H9 (cell line): ENCODE data around the gene KLHL10. TPM values are rescaled to one million over a fixed set of nuclear protein-coding genes. Genes with fewer than 3 reads are reported as not detected.

Experiments used
- DNase-seq: peaks from one replicate; pipeline ENCODE4 v3.0.0-alpha.2; 2017
- H2AFZ ChIP-seq: one replicate; pipeline ENCODE4 v1.6.1; 2013; ENCODE audit warnings: mild to moderate bottlenecking, low read length, control low read depth, moderate library complexity
- H2AK5ac ChIP-seq: 2 replicates; pipeline ENCODE4 v1.6.1; 2013; ENCODE audit warnings: low read length, control low read depth, mixed read lengths; ENCODE audit not compliant: insufficient read length
- H2BK120ac ChIP-seq: one replicate; pipeline ENCODE4 v1.6.1; 2013; ENCODE audit warnings: low read depth, mild to moderate bottlenecking, low read length, control low read depth, inconsistent platforms; ENCODE audit not compliant: poor library complexity, severe bottlenecking
- H2BK12ac ChIP-seq: 2 replicates; pipeline ENCODE4 v1.6.1; 2013; ENCODE audit warnings: low read length, control low read depth, mixed read lengths, low read depth; ENCODE audit not compliant: insufficient read length
- H2BK15ac ChIP-seq: 2 replicates; pipeline ENCODE4 v1.6.1; 2013; ENCODE audit warnings: low read depth, low read length, control low read depth
- H2BK20ac ChIP-seq: one replicate; pipeline ENCODE4 v1.6.1; 2013; ENCODE audit warnings: low read depth, mild to moderate bottlenecking, low read length, control low read depth, inconsistent platforms; ENCODE audit not compliant: poor library complexity, severe bottlenecking
- H2BK5ac ChIP-seq: 2 replicates; pipeline ENCODE4 v1.6.1; 2013; ENCODE audit warnings: low read length, control low read depth, mixed read lengths; ENCODE audit not compliant: insufficient read length
- H3K14ac ChIP-seq: 2 replicates; pipeline ENCODE4 v1.6.1; 2013; ENCODE audit warnings: low read length, control low read depth; ENCODE audit not compliant: insufficient read depth
- H3K18ac ChIP-seq: 2 replicates; pipeline ENCODE4 v1.6.1; 2013; ENCODE audit warnings: low read depth, mild to moderate bottlenecking, mixed read lengths, low read length, control low read depth; ENCODE audit not compliant: insufficient read length
- H3K23ac ChIP-seq: 2 replicates; pipeline ENCODE4 v1.6.1; 2013; ENCODE audit warnings: low read length, control low read depth, mixed read lengths, low read depth; ENCODE audit not compliant: insufficient read length
- H3K23me2 ChIP-seq: 2 replicates; pipeline ENCODE4 v1.6.1; 2013; ENCODE audit warnings: low read depth, mild to moderate bottlenecking, mixed read lengths, low read length, control low read depth; ENCODE audit not compliant: insufficient read length, poor library complexity, severe bottlenecking
- H3K27ac ChIP-seq: 2 replicates; pipeline ENCODE4 v1.5.1; 2013; ENCODE audit warnings: low read length, control low read depth, mixed read lengths, low read depth; ENCODE audit not compliant: insufficient read length
- H3K27me3 ChIP-seq: 2 replicates; pipeline ENCODE4 v1.6.1; 2013; ENCODE audit warnings: low read length, control low read depth, inconsistent platforms; ENCODE audit not compliant: insufficient read depth
- H3K4ac ChIP-seq: 2 replicates; pipeline ENCODE4 v1.6.1; 2013; ENCODE audit warnings: low read depth, mild to moderate bottlenecking, control low read depth, inconsistent platforms, low read length, moderate library complexity
- H3K4me1 ChIP-seq: 2 replicates; pipeline ENCODE4 v1.6.1; 2013; ENCODE audit warnings: low read length, control low read depth, inconsistent platforms; ENCODE audit not compliant: insufficient read depth
- H3K4me2 ChIP-seq: 2 replicates; pipeline ENCODE4 v1.6.1; 2013; ENCODE audit warnings: low read length, control low read depth, mixed read lengths; ENCODE audit not compliant: insufficient read length, insufficient read depth
- H3K56ac ChIP-seq: 2 replicates; pipeline ENCODE4 v1.6.1; 2013; ENCODE audit warnings: low read depth, mild to moderate bottlenecking, mixed read lengths, low read length, control low read depth; ENCODE audit not compliant: insufficient read length
- H3K79me1 ChIP-seq: 2 replicates; pipeline ENCODE4 v1.6.1; 2013; ENCODE audit warnings: low read depth, mild to moderate bottlenecking, moderate library complexity, low read length, control low read depth, inconsistent platforms; ENCODE audit not compliant: insufficient read depth, poor library complexity, severe bottlenecking
- H3K79me2 ChIP-seq: 2 replicates; pipeline ENCODE4 v1.6.1; 2013; ENCODE audit warnings: low read length, control low read depth, inconsistent platforms; ENCODE audit not compliant: insufficient read depth
- H3K9ac ChIP-seq: 2 replicates; pipeline ENCODE4 v1.6.1; 2013; ENCODE audit warnings: low read length, control low read depth, mixed read lengths; ENCODE audit not compliant: insufficient read length; ENCODE audit errors: extremely low read depth
- H3K9me3 ChIP-seq: one replicate; pipeline ENCODE4 v1.6.1; 2013; ENCODE audit warnings: low read depth, low read length, inconsistent platforms; ENCODE audit not compliant: control insufficient read depth
- H3T11ph ChIP-seq: one replicate; pipeline ENCODE4 v1.6.1; 2013; ENCODE audit warnings: mild to moderate bottlenecking, low read length, control low read depth, inconsistent platforms
- H4K20me1 ChIP-seq: one replicate; pipeline ENCODE4 v1.6.1; 2013; ENCODE audit not compliant: control insufficient read depth, insufficient read length, insufficient read depth
- H4K5ac ChIP-seq: 2 replicates; pipeline ENCODE4 v1.6.1; 2013; ENCODE audit warnings: low read depth, mild to moderate bottlenecking, mixed read lengths, low read length, control low read depth; ENCODE audit not compliant: insufficient read length
- H4K8ac ChIP-seq: replicated peaks from 2 replicates; pipeline ENCODE4 v1.6.1; 2013; ENCODE audit warnings: low read length, control low read depth, mixed read lengths, low read depth; ENCODE audit not compliant: insufficient read length
- H4K91ac ChIP-seq: 2 replicates; pipeline ENCODE4 v1.6.1; 2013; ENCODE audit warnings: low read depth, mild to moderate bottlenecking, moderate library complexity, mixed read lengths, low read length, control low read depth; ENCODE audit not compliant: insufficient read length
- H3K27ac Mint-ChIP-seq, 3 experiments: 2 replicates in 2 of 3; 3 replicates in 1 of 3; pipeline ENCODE4 v1.8.0; 2020 to 2021; ENCODE audit warnings: mixed read lengths in 3 of 3, mild to moderate bottlenecking in 1 of 3, moderate library complexity in 1 of 3
- H3K27me3 Mint-ChIP-seq: 2 replicates; pipeline ENCODE4 v1.8.0; 2021; ENCODE audit warnings: low read depth, mild to moderate bottlenecking, moderate library complexity, mixed read lengths
- H3K36me3 Mint-ChIP-seq, 3 experiments: 2 replicates in 2 of 3; 3 replicates in 1 of 3; pipeline ENCODE4 v1.8.0; 2020 to 2021; ENCODE audit warnings: low read depth in 3 of 3, mixed read lengths in 3 of 3; ENCODE audit not compliant: insufficient read depth in 1 of 3
- H3K4me1 Mint-ChIP-seq, 2 experiments: 2 replicates each; pipeline ENCODE4 v1.8.0; 2020; ENCODE audit warnings: mixed read lengths in 2 of 2
- H3K4me3 Mint-ChIP-seq, 2 experiments: 2 replicates in 1 of 2; 3 replicates in 1 of 2; pipeline ENCODE4 v1.8.0; 2020 to 2021; ENCODE audit warnings: mild to moderate bottlenecking in 2 of 2, mixed read lengths in 2 of 2, moderate library complexity in 1 of 2
- H3K9me3 Mint-ChIP-seq, 2 experiments: 2 replicates in 1 of 2; 3 replicates in 1 of 2; pipeline ENCODE4 v1.8.0; 2020; ENCODE audit warnings: mild to moderate bottlenecking in 2 of 2, mixed read lengths in 2 of 2, moderate library complexity in 1 of 2
- whole genome bisulfite sequencing: extraction: QIAGEN DNeasy Blood & Tissue Kit; methylation state at CpG from one replicate; pipeline ENCODE4 v1.1.7; 2013; ENCODE audit warnings: missing lambda C conversion rate, low lambda C conversion rate, mixed read lengths; ENCODE audit not compliant: insufficient read length; ENCODE audit errors: extremely low coverage; 5-methylcytosine and 5-hydroxymethylcytosine counted together
- total RNA-seq: library from RNA; stranded (reverse); gene quantifications from 2 replicates; pipeline ENCODE4 v1.2.1, GENCODE V29; 2021
- TF ChIP-seq, protein P1 (sequence below): fragments of 200-600 bp; sonication (generic); conservative IDR thresholded peaks from 3 replicates; pipeline ENCODE4 v1.8.0; 2021; ENCODE audit warnings: antibody characterized with exemption, mild to moderate bottlenecking

Gene KLHL10
- total RNA-seq, 1 experiment from 2014 or later: 0.46 TPM

DNA sequence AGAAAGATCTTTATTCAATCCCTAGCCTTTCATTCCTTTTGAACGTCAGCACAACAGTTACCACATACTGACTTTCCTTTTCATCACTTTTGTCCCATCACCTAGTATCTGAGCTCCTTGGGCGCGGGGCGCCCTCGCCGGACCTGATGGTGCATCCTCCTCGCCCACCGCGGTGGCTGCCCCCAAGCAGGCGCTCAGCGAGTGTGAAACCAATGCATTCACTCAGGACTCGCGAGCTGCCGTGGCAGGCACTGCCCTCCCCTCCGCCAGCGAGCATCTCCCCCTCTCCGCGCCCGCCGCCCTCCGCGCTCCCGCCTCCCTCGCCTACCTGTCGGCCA lies 26.8 kb downstream of the KLHL10 start:
- Histone ChIP-seq H3K9ac (peak overlapping the region; percentile 48), H4K8ac (no peak overlapping the region), H2BK20ac (no peak overlapping the region), H2BK5ac (no peak overlapping the region), H2AFZ (no peak overlapping the region), H3K27ac (no peak overlapping the region), H3K23ac (no peak overlapping the region), H3K4me1 (peaks cover 5% of the 10 kb centered on the region; the same call in 1 of the 2 replicates), H3K4ac (no peak overlapping the region), H3T11ph (no peak overlapping the region), H3K14ac (peak overlapping the region; percentile 93), H2AK5ac (no peak overlapping the region), H4K20me1 (no peaks in the 10 kb centered on the region), H3K56ac (no peak overlapping the region), H3K79me1 (no peaks in the 10 kb centered on the region), H3K9me3 (no peaks in the 10 kb centered on the region), H2BK12ac (no peak overlapping the region), H3K4me2 (peak overlapping the region; percentile 99), H3K27me3 (no peaks in the 10 kb centered on the region), H3K79me2 (peaks cover 13% of the 10 kb centered on the region; the same call in 1 of the 2 replicates), H3K18ac (no peak overlapping the region), H2BK15ac (no peak overlapping the region), H4K91ac (no peak overlapping the region), H4K5ac (no peak overlapping the region), H3K23me2 (peaks cover 18% of the 10 kb centered on the region), H2BK120ac (no peak overlapping the region)
- H3K27ac Mint-ChIP-seq: no peak overlapping the region
- no peaks in the 10 kb centered on the region for H3K27me3 Mint-ChIP-seq
- H3K36me3 Mint-ChIP-seq: peaks cover 18 to 32% (median 31%) of the 10 kb centered on the region in 3 experiments; a peak in 6 of 7 replicates
- peaks cover 24 to 26% of the 10 kb centered on the region in 2 experiments for H3K4me1 Mint-ChIP-seq
- TF ChIP-seq, protein P1, sequence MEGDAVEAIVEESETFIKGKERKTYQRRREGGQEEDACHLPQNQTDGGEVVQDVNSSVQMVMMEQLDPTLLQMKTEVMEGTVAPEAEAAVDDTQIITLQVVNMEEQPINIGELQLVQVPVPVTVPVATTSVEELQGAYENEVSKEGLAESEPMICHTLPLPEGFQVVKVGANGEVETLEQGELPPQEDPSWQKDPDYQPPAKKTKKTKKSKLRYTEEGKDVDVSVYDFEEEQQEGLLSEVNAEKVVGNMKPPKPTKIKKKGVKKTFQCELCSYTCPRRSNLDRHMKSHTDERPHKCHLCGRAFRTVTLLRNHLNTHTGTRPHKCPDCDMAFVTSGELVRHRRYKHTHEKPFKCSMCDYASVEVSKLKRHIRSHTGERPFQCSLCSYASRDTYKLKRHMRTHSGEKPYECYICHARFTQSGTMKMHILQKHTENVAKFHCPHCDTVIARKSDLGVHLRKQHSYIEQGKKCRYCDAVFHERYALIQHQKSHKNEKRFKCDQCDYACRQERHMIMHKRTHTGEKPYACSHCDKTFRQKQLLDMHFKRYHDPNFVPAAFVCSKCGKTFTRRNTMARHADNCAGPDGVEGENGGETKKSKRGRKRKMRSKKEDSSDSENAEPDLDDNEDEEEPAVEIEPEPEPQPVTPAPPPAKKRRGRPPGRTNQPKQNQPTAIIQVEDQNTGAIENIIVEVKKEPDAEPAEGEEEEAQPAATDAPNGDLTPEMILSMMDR: no peak
- no CpG with 5 or more reads among the region's 25 CpGs for WGBS
- no peak for DNase-seq
- no peak overlapping the region for H3K4me3 Mint-ChIP-seq
- no peaks in the 10 kb centered on the region for H3K9me3 Mint-ChIP-seq
